DMS79 treated with DMSO at 0.1 percent for 48 hours (cell line): ENCODE data around the gene MED22.
"Not testable (repeated sequence)": the region's sequence is repeated elsewhere in the genome, so short reads cannot be mapped to it uniquely, and the experiment has no call there.

Experiments
- DNase-seq: peaks from one replicate; lab custom pipeline; 2025; lab: John Stamatoyannopoulos, UW

The MED22 gene

GRCh38 chr9:133304477-133305377 lies 43.2 kb downstream of the MED22 start:
- DNase-seq = no peak

- DNase-seq = no peak
Observed at GRCh38 chr9:133304158-133304470, 43.8 kb downstream of the MED22 start.

- no peak for DNase-seq
Observed at GRCh38 chr9:133303266-133304157, 44.4 kb downstream of the MED22 start.

GRCh38 chr9:133301253-133302230 lies 46.4 kb downstream of the MED22 start:
- DNase-seq = no peak

- DNase-seq = not testable (repeated sequence)
Observed at GRCh38 chr9:133299996-133300395, 47.9 kb downstream of the MED22 start.

GRCh38 chr9:133294257-133294656 lies 53.7 kb downstream of the MED22 start:
- no peak for DNase-seq

GRCh38 chr9:133290751-133291302 lies 57.1 kb downstream of the MED22 start:
- DNase-seq = no peak
